Suprapubic skin (tissue), 3 donors: ENCODE results near the gene AHDC1.

Experiments
- POLR2AphosphoS5 ChIP-seq, 3 donors: sonication (generic); formaldehyde crosslinking; IDR thresholded peaks; one replicate each; pipeline ENCODE4 v1.6.1; 2017; ENCODE audit warnings: antibody characterized with exemption in 3 of 3
- TF ChIP-seq, protein P1 (sequence below), 2 donors: fragments of 200-600 bp in 1 of 2; fragments of 450-650 bp in 1 of 2; sonication (generic) in 1 of 2; IDR thresholded peaks; one replicate each; pipeline ENCODE4 v1.5.1; 2016 to 2019; ENCODE audit warnings: antibody characterized with exemption in 2 of 2, mild to moderate bottlenecking in 1 of 2, moderate library complexity in 1 of 2

GRCh38 chr1:27607239-27607804 is 3.4 kb upstream of the AHDC1 start:
- no peak for TF ChIP-seq POLR2AphosphoS5 (IDR thresholded peaks at IDR 0.05)
- TF ChIP-seq, protein P1, sequence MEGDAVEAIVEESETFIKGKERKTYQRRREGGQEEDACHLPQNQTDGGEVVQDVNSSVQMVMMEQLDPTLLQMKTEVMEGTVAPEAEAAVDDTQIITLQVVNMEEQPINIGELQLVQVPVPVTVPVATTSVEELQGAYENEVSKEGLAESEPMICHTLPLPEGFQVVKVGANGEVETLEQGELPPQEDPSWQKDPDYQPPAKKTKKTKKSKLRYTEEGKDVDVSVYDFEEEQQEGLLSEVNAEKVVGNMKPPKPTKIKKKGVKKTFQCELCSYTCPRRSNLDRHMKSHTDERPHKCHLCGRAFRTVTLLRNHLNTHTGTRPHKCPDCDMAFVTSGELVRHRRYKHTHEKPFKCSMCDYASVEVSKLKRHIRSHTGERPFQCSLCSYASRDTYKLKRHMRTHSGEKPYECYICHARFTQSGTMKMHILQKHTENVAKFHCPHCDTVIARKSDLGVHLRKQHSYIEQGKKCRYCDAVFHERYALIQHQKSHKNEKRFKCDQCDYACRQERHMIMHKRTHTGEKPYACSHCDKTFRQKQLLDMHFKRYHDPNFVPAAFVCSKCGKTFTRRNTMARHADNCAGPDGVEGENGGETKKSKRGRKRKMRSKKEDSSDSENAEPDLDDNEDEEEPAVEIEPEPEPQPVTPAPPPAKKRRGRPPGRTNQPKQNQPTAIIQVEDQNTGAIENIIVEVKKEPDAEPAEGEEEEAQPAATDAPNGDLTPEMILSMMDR (IDR thresholded peaks at IDR 0.05), result no peak
